Measurements from ENCODE around the gene COMMD9.
A peak's percentile ranks its signal among the peaks of the same experiment; 100 is the strongest.

The COMMD9 gene

DNA sequence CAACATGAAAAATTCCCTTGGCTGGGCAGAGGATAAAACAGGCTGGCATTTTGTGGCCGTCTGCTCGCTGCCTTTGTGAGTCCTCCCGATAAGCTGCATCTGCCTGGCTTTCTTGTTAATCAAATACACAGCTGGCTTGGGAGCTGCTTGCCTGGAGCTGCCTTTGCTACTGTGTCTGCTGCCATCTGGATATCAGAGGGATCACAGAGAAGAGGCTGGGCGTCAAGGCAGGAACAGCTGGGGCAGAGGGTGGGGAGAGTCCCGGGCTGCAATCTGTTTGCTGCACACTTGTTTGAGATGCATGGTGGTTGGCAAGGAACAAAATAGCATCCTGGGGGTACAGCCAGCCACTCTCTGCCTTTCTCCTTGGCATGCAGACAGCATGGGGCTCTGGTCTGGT is 36.0 kb downstream of the COMMD9 start:
- DNase-seq = peak; percentile 83

GRCh38 chr11:36251823-36252222 is 37.4 kb downstream of the COMMD9 start:
- DNase-seq = no peak

DNA sequence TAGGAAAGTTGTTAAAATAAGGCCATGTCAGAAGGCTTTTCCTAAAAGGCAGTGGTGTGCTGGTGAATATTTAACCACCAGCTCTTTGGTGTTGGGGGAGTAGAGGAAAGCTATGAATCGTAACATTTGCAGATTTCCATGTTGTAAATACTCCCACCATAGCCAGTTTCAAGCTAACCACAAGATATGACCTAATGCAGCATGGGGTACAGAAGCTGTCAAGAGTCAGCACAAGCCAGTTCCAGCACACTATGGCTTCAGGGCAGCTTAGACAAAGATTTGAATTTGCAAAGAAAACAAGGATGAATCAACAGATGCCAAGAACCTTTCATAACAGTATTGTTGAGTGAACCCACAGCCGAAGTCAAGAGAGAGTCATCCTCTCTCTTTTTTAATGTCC is 40.0 kb downstream of the COMMD9 start:
- no peak for DNase-seq

DNA sequence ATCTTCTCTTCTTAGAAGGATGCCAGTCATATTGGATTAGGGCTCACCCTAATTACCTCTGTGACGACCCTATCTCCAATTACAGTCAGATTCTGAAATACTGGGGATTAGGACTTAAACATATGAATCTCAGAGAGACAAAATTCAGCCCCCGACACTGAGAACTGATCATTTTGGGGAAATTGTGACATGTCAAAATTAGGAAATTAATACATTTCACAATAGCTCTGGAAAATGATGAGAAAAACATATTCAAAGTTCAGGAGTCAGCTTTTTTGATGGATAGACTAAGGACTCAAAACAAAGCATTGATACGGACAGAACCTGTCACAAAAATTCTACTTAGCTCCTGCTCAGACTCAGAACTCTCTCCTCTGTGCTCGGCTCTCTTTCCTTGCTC is 40.8 kb downstream of the COMMD9 start:
- DNase-seq = no peak

DNA sequence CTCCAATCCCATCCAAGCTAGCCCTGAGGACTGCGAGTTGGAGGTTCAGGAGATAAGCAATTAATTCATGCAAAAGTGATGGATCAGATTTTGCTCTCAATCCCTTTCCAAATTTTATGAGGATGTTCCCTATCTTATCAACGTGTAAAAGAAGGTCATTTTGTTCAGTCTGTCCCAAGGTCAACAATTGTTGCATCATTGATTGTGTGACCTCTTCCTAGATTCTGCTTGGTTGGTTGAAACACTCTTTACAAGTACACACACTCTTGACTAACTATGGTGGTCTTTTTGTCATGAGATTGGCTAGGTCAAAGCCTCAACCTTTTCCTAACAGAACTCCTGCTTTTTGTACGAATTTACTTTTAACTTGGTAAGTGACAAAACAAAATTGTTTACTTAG is 41.7 kb downstream of the COMMD9 start:
- no peak for DNase-seq

DNA sequence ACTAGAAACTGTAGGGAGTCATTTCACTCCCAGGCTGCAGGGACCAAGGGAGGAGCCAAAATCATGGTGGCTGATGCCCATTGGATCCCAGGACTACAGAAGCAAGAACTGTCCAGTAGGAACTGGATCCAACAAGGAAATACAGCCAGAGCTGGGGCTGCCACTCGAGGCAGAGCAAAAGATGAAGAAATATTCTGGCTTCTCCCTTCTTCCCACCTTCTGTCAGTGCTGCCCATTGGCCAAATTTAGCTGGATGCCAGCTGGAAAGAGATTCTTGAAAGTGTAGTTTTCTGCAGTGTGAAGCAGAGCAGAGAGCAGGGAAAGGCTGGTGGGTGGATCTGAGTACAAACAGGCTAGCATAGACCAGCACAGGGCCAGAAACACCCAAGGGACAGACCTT is 45.6 kb downstream of the COMMD9 start:
- no peak for DNase-seq

DNA sequence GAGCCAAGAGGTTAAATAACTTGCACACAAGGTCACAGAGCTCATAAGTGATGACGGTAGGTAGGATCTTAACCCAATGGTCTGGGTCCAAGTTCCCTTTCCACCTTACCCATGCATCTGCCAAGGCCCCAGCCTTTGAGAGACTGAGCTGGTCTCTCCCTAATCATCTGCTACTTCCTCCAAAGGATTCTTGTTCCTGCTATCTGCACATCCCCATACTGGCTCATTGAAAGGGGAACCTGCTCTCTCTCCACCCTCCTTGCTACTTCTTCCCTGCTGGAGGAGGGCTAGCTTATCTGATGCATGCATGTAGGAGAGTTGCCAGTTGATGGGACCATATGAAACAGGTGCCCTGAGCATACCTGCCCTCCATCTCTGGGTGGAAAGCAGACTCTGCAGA is 47.7 kb downstream of the COMMD9 start:
- DNase-seq = no peak

DNA sequence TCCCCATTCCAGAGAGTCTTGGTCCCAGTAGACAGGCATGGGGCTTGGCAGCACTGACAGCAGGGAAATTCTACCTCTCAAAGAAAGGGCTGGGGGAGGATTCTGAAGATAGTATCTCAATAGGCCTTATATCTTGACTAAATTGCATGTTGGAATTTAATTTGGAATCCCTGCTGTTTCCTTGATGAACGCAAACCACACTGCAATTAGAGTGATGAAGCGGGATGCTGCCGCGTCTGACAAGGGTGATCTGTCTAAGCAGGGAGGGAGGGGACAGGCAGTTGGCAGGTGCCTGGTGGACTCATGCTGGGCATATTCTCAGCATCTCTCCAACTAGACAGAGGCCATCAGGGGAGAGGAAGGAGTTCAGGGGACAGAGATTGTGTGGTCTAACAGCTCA is 48.4 kb downstream of the COMMD9 start:
- DNase-seq = no peak

- DNase-seq = no peak
Measured at GRCh38 chr11:36240173-36240572, 49.1 kb downstream of the COMMD9 start.

- DNase-seq = no peak
Measured at GRCh38 chr11:36239636-36240035, 49.6 kb downstream of the COMMD9 start.

DNA sequence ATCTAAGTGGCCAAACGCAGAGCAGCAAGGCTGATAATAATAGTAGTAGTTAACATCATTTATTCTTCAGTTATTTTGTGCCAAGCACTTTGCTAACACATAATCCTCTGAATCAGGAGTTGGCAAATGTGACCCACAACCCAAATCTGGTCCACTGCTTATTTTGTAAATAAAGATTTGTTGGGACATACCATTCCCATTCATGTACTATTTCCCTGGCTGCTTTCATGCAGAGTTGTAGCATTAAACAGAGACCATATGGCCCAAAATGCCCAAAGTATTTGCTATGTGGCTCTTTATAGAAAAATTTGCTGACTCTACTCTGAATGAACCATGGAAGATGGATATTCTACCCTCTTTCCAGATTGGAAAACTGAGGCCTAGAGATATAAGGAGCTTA is 50.3 kb downstream of the COMMD9 start:
- no peak for DNase-seq

GRCh38 chr11:36238036-36238631 is 51.1 kb downstream of the COMMD9 start:
- no peak for DNase-seq

GRCh38 chr11:36237391-36237790 is 51.8 kb downstream of the COMMD9 start:
- no peak for DNase-seq

- no peak for DNase-seq
Measured at GRCh38 chr11:36235750-36236149, 53.5 kb downstream of the COMMD9 start.

DNA sequence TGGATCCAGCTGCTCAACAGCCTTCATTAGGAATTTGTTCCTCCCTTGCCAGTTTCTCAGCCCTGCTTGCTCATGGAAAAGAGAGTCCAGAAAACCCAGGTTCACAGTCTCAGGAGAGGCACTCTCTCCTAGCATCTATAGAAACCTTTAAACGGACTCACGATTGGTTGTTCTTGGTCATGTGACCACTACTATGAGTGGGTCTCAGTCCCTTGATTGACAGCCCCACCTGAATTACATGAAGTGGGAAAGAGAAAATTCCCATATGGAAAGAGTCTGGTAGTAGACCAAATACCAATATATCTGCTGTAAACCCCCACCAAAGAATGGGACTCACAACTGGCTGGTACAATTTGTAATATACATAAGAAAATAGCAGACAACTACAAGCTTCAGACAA is 54.4 kb downstream of the COMMD9 start:
- DNase-seq = no peak

- no peak for DNase-seq
Measured at GRCh38 chr11:36233204-36233603, 56.0 kb downstream of the COMMD9 start.

GRCh38 chr11:36230779-36231699 is 58.2 kb downstream of the COMMD9 start:
- DNase-seq = no peak

- no peak for DNase-seq
Measured at GRCh38 chr11:36229091-36229705, 60.0 kb downstream of the COMMD9 start.

- no peak for DNase-seq
Measured at GRCh38 chr11:36228689-36229088, 60.5 kb downstream of the COMMD9 start.

DNA sequence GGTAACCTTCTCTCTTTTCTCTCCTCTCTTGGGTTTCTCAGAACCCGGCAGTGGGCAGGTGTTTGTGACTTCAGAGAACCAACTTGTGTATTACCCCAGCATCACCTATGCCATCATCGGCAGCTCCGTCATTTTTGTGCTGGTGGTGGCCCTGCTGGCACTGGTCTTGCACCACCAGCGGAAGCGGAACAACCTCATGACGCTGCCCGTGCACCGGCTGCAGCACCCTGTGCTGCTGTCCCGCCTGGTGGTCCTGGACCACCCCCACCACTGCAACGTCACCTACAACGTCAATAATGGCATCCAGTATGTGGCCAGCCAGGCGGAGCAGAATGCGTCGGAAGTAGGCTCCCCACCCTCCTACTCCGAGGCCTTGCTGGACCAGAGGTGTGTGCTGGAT is 62.2 kb downstream of the COMMD9 start:
- no peak for DNase-seq

GRCh38 chr11:36224209-36224882 is 64.9 kb downstream of the COMMD9 start:
- DNase-seq = no peak

GRCh38 chr11:36222831-36223635 is 66.2 kb downstream of the COMMD9 start:
- no peak for DNase-seq
